ENCODE data around the gene PLAAT5. TPM values are rescaled to one million over a fixed set of nuclear protein-coding genes. Genes with fewer than 3 reads are reported as not detected.
"Not testable (repeated sequence)": the region's sequence is repeated elsewhere in the genome, so short reads cannot be mapped to it uniquely, and the experiment has no call there.

The PLAAT5 gene
- total RNA-seq, 4 donors from 2014 or later = 0.13 to 1.3 (median 1.1) TPM; not detected in 1

DNA sequence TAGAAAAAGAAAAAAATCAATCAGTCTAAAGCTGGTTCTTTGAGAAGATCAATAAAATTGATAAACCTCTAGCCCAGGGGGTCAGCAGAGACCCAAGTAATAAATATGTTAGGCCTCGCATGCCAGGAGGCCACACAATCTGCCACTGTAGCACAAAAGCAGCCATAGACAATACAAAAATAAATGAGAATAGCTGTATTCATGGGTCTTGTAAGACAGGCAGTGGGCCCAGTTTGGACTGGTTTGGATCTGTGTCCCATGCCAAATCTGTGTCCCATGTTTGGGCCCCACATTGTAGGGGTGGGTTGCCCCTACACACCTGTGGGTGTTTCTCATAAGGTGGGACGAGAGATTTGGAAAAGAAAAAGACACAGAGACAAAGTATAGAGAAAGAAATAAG is 39.1 kb upstream of the PLAAT5 start:
- DNase-seq = no peak
- TF ChIP-seq, protein P1, sequence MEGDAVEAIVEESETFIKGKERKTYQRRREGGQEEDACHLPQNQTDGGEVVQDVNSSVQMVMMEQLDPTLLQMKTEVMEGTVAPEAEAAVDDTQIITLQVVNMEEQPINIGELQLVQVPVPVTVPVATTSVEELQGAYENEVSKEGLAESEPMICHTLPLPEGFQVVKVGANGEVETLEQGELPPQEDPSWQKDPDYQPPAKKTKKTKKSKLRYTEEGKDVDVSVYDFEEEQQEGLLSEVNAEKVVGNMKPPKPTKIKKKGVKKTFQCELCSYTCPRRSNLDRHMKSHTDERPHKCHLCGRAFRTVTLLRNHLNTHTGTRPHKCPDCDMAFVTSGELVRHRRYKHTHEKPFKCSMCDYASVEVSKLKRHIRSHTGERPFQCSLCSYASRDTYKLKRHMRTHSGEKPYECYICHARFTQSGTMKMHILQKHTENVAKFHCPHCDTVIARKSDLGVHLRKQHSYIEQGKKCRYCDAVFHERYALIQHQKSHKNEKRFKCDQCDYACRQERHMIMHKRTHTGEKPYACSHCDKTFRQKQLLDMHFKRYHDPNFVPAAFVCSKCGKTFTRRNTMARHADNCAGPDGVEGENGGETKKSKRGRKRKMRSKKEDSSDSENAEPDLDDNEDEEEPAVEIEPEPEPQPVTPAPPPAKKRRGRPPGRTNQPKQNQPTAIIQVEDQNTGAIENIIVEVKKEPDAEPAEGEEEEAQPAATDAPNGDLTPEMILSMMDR (IDR thresholded peaks at IDR 0.05) = no peak
- no peak for TF ChIP-seq POLR2A (IDR thresholded peaks at IDR 0.05)
- Histone ChIP-seq H3K4me1 (peaks cover 0 to 23% (median 8%) of the 10 kb centered on the region in 3 donors), H3K27ac (no peak overlapping the region), H3K36me3 (no peaks in the 10 kb centered on the region), H3K4me3 (no peak overlapping the region), H3K9me3 (no peaks in the 10 kb centered on the region), H3K27me3 (no peaks in the 10 kb centered on the region)
- WGBS, 2 donors = 85 to 92% methylated on average over 2 of the region's 2 CpGs
- intact Hi-C loops (cut with DNase I) = no loop called here

DNA sequence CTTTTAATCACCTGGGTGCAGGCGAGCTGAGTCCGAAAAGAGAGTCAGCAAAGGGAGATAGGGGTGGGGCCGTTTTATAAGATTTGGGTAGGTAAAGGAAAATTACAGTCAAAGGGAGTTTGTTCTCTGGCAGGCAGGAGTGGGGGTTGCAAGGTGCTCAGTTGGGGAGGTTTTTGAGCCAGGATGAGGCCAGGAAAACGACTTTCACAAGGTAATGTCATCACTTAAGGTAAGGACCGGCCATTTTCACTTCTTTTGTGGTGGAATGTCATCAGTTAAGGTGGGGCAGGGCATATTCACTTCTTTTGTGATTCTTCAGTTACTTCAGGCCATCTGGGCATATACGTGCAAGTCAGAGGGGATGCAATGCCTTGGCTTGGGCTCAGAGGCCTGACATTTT is 38.4 kb upstream of the PLAAT5 start:
- WGBS, 2 donors = 67 to 70% methylated on average over 6 of the region's 6 CpGs
- H3K9me3 ChIP-seq; intact Hi-C loops (cut with DNase I); H3K27me3 ChIP-seq; H3K4me3 ChIP-seq; H3K27ac ChIP-seq; DNase-seq; H3K36me3 ChIP-seq: not testable (repeated sequence)
- H3K4me1 ChIP-seq = peaks cover 0 to 23% (median 8%) of the 10 kb centered on the region in 3 donors

DNA sequence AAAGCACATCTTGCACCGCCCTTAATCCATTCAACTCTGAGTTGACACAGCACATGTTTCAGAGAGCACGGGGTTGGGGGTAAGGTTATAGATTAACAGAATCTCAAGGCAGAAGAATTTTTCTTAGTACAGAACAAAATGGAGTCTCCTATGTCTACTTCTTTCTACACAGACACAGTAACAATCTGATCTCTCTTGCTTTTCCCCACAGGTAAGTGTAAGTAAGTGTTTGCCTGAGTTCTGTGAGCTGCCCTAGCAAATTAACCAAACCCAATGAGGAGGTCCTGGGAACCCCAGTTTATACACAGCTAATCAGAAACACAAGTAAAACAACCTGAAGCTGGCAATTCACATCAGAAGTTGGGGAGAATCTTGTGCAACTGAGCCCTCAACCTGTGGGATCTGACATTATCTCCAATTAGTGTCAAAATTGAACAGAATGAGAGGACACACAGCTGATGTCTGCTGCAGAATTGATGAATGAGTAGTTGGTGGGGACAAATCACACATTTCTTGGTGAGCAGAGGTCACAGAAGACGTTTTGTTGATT is 37.8 kb upstream of the PLAAT5 start:
- H3K4me3 ChIP-seq; H3K27ac ChIP-seq; DNase-seq; H3K36me3 ChIP-seq; H3K9me3 ChIP-seq; H3K27me3 ChIP-seq; intact Hi-C loops (cut with DNase I): not testable (repeated sequence)
- peaks cover 0 to 21% (median 8%) of the 10 kb centered on the region in 3 donors for H3K4me1 ChIP-seq
- WGBS, 2 donors = 64 to 80% methylated on average over 1 of the region's 3 CpGs

DNA sequence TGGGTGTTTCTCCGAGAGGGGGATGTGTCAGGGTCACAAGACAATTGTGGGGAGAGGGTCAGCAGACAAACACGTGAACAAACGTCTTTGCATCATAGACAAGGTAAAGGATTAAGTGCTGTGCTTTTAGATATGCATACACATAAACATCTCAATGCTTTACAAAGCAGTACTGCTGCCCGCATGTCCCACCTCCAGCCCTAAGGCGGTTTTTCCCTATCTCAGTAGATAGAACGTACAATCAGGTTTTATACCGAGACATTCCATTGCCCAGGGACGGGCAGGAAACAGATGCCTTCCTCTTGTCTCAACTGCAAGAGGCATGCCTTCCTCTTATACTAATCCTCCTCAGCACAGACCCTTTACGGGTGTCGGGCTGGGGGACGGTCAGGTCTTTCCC is 37.2 kb upstream of the PLAAT5 start:
- H3K27me3 ChIP-seq; H3K36me3 ChIP-seq; H3K4me3 ChIP-seq; intact Hi-C loops (cut with DNase I); H3K9me3 ChIP-seq; DNase-seq; H3K27ac ChIP-seq: not testable (repeated sequence)
- peaks cover 0 to 15% (median 8%) of the 10 kb centered on the region in 3 donors for H3K4me1 ChIP-seq
- 34 to 55% methylated on average over 6 to 7 of the region's 11 CpGs for WGBS, 2 donors

DNA sequence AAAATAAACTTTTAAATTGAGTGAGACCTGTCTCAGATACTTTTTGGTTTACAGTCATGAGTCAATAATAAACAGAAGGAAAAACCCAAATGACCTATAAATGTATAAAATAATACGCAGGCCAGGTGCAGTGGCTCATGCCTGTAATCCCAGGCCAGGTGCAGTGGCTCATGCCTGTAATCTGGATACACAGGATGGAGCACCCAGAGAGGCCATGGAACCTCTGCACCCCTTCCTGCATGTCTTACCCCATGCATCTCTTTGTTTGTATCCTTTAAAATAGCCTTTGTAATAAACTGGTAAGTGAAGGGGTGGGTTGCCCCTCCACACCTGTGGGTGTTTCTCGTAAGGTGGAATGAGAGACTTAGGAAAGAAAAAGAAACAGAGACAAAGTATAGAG is 36.7 kb upstream of the PLAAT5 start:
- H3K9me3 ChIP-seq = no peaks in the 10 kb centered on the region
- no peaks in the 10 kb centered on the region for H3K36me3 ChIP-seq
- intact Hi-C loops (cut with DNase I) = no loop called here
- H3K4me1 ChIP-seq = peaks cover 0 to 13% (median 8%) of the 10 kb centered on the region in 3 donors
- H3K27ac ChIP-seq = no peak overlapping the region
- TF ChIP-seq POLR2A (IDR thresholded peaks at IDR 0.05) = no peak
- TF ChIP-seq, protein P1 (IDR thresholded peaks at IDR 0.05) = no peak
- no peak for DNase-seq
- H3K27me3 ChIP-seq = no peaks in the 10 kb centered on the region
- 88 to 89% methylated on average over 2 of the region's 2 CpGs for WGBS, 2 donors
- no peak overlapping the region for H3K4me3 ChIP-seq

DNA sequence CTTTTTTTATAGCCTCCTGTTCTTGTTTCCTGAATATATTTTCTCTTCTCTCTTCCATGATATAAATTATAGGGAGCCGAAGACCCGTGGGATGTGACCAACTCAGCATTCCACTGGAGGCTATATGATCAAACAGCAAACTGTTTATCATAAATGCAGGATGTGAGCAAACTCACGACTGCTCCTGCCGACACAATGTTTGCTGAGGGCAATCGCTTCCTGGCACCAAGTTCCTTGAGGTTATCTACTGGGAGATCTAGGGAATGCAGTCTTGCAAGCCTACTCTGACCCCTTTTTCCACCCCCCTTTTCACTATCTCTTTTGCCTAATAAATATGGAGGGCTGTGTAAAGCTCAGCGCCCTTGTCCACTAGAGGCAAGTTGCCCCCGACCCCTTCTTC is 32.2 kb upstream of the PLAAT5 start:
- no peak for DNase-seq
- no peaks in the 10 kb centered on the region for H3K36me3 ChIP-seq
- no peak overlapping the region for H3K4me3 ChIP-seq
- intact Hi-C loops (cut with DNase I) = no loop called here
- H3K27ac ChIP-seq = no peak overlapping the region
- no peaks in the 10 kb centered on the region for H3K9me3 ChIP-seq
- H3K4me1 ChIP-seq = no peaks in the 10 kb centered on the region
- TF ChIP-seq, protein P1 (IDR thresholded peaks at IDR 0.05) = no peak
- no peak for TF ChIP-seq POLR2A (IDR thresholded peaks at IDR 0.05)
- H3K27me3 ChIP-seq = no peaks in the 10 kb centered on the region
- 74 to 81% methylated on average over 7 of the region's 7 CpGs for WGBS, 2 donors

DNA sequence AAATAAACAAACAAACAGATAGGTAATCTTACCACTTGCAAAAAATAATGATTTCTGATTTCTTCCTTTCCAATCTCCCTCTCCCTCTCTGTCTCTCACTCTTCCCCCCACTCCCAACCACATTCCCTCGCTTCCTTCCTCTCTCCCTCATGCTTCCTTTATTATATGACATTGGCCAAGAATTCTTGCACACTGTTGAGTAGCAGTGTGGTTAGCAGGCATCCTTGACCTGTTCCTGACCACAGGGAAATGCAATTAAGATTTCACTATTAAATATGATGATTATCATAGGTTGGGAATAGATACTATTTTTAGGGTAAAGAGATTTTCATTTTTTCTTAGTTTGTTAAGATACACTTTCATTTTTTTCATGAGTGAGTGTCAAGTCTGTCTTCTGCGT is 30.9 kb upstream of the PLAAT5 start:
- Histone ChIP-seq H3K27me3 (no peaks in the 10 kb centered on the region), H3K27ac (no peak overlapping the region), H3K4me1 (no peaks in the 10 kb centered on the region), H3K4me3 (no peak overlapping the region), H3K36me3 (no peaks in the 10 kb centered on the region), H3K9me3 (no peaks in the 10 kb centered on the region)
- intact Hi-C loops (cut with DNase I) = no loop called here
- DNase-seq = no peak
- TF ChIP-seq, protein P1 (IDR thresholded peaks at IDR 0.05) = no peak
- TF ChIP-seq POLR2A (IDR thresholded peaks at IDR 0.05) = no peak
- 90 to 94% methylated on average over 2 of the region's 2 CpGs for WGBS, 2 donors
